Stimulated activated CD8-positive, alpha-beta memory T cell treated with anti-CD3 and anti-CD28 coated beads, Interleukin-4, amount 100 ng/mL, for 1 hour (primary cell): ENCODE measurements around the gene COLEC11.
"Not testable (repeated sequence)": the region's sequence is repeated elsewhere in the genome, so short reads cannot be mapped to it uniquely, and the experiment has no call there.

ENCODE experiments used
- DNase-seq, 2 donors: peaks; one replicate each; pipeline ENCODE4 v3.0.0-alpha.2; 2020; ENCODE audit warnings: low read depth in 2 of 2, low spot score in 1 of 2

The COLEC11 gene

DNA sequence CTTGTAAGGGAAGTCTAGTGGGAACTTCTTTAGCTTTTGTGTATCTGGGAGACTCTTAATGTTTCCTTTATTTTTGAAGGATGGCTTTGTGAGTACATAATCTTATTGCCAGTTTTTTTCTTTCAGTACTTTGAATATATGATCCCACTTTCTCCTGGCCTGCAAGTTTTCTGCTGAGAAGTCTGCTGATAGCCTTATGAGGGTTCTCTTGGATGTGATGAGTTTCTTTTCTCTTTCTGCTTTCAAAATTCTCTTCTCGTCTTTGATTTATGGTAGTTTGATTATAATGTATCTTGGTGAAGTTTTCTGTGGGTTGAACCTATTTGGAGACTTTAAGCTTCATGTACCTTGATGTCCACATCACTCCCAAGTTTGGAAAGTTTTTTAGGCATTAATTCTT, 28.1 kb downstream of the COLEC11 start:
- no peak for DNase-seq

DNA sequence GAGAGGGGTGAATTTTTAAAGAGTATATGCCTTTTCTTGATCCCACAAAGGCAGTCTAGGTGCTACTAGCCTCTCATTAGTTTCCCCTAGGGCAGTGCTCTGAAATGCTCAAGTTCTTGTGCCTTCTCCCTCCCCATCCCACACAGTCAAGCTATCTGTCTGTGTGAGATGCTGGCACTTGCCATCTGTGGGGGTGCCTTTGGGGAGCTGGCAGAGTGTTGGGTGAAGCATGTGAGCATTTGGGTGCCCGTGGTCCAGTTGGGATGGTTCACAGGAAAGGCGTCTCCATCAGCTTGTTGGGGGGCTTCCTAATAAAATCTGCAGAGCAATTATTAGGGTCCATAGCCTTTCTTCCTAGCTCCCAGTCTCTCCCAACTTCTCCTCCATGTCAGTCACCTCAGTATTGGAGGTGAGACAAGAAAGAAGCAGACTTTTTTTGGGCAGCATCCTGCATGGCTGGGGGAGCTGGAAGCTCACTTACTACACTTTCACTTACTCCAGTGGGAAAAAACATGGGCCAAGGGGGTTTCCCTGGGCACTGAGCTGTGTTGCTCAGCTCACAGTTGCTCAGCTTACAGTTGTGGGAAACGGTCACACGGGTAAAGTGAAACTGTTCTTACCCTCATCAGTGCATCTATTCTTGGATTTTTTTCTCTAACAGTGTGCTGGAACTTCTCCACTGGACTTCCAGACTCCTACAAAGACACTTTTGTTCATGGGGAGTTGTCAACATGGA, 29.3 kb downstream of the COLEC11 start:
- DNase-seq, result no peak

DNA sequence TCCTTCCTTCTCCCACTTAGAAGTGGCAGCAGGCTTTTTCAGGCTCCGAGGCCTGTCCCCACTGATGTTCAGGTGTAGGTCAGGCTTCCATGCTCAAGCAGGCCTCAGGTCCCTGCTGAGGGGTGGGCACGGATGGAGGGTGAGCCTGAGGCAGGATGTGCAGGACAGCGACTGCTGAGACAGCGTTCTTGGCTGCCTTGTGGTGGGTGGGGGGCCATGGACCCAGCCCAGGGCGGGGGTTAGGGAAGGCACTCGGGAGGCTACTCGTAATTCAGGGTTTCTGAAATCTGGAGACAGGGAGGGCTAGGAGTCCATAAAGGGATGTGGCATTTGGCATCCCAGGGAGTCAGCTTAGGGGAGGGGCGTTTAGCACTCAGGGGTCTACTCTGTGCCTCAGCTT, 30.3 kb downstream of the COLEC11 start:
- no peak for DNase-seq

DNA sequence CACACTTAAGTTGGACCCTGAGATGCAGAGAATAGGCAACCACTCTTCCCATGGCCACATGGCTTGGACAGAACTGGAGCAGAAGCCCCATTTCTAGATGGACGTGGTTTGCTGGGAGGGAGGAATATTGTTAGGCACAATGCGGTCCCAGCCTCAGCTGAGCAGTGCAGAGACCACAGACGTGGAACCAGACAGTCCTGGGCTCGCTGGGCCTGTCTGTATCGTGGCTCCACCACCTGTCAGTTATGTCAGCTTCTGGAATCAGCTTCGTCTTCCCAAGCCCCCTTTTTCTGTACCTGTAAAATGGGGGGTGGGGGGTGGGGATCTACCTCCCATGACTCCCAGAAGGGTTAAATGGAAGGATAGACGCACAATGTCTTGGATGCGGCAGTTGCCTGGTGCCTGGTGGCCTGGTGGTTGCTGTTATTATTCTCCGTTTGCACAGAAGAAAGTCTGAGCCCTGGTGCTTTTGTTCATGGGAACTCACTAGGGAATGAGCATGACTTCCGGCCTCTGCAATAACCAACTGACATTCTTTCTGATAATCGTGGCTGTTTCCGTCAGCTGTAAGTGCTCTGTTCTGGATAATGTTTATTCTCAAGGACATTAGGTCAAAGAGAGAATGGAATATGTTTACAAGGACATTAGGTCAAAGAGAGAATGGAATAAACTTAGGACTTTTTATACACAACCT, 31.4 kb downstream of the COLEC11 start:
- no peak for DNase-seq

DNA sequence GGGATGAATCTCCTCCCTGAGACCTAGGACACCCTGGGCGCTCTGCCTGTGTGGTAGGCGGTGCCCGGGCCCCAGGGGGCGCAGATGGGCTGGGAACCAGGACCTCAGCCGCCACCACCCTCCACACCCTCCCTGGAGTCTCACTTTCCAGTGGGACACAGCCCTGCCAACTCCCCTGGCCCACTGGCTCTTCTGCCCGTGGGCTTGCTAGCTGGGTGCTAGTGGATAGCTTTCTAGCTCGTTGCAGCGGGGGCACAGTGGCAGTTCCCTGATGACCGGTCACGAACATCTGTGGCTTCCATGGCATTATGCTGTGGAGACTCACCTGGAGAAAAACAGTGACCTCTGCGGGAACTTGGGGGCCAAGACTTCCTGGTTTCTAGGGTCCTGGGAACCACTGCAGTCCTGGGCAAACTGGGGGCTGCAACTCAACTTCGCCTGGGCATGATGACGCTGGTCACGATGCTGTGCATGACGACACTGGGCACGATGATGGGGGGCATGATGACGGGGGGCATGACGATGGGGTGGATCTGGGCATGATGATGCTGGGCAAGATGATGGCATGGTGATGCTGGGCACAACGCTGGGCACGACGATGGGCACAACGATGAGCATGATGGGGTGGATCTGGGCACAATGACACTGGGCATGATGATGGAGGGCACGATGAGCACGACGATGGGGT, 32.0 kb downstream of the COLEC11 start:
- DNase-seq, result no peak

DNA sequence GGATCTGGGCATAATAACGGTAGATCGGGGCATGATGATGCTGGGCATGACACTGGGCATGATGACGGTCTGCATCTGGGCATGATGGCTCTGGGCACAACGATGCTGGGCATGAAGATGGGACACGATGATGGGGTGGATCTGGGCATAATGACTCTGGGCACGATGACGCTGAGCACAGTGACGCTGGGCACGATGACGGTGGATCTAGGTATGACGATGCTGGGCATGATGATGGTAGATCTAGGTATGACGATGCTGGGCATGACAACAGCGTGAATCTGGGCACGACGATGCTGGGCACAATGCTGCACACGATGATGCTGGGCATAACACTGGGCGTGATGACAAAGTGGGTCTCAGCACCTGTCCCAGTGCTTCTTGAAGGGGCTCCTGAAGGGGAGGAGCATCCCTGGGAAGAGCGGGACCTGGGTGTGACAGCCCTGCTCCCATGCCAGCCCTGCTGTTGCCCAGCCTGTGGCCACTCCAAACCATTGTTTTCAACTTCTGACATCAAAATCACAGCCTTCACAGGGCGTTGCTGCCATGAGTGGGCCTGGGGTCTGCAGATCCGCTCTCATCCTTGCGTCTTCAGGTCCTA, 32.7 kb downstream of the COLEC11 start:
- DNase-seq, result no peak

DNA sequence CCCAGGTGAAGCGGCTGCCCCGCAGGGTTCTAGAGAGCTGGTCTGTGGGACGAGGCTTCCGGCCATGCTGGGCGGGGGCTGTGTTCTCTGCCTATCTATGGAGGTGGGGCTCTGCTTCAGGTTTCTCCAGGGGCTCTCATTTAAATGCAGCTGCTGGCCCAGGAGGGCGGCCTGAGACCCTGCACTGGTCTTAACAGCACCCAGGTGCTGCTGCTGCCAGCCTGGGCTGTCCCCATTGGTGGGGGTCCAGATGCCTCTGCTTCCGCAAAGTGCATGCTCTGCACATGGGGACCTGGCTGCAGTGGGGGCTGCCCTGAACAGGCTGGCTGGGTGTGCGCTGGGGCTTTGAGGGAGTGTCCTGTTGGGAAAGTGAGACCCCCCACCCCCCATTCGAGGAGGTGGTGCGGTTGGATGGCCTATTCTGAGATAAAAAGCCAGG, 33.3 kb downstream of the COLEC11 start:
- DNase-seq, result no peak

DNA sequence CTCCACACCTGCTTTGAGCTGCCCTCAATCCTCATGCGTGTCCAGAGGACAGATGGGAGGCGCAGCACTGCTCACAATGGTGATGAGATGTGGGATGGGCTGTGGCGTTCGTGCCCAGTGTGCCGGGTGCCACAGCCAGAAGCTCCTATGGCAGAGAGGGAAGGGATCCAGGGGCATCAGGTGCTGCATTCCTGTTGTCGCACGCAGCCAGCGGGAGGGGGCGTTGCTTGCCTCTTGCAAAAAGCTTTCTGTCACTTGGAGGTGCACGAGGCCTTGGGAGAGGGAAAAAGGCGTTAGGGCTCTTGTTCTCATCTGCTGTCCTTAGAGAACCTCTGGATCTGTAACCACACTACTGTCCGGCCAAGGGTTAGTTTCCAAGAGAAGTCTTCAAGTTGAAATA, 33.9 kb downstream of the COLEC11 start:
- DNase-seq, result no peak

DNA sequence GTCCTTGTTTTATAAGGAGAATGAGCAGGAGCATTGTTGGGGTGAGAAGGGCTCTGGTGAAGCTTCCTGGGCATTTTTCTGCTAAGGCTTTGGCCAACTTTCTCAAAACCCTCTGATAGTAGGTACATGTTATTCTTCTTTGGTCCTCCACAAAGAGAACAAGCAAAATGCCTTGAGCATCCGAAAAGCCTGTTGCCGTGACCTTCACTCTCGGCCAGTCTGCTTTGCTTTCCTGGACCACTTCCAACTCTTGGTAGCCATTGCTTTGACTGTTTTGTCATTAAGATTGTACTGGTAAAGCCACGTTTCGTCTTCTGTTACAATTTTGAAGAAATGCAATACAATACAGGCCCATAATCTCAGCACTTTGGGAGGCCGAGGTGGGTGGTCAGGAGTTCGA, 35.7 kb downstream of the COLEC11 start:
- no peak for DNase-seq

DNA sequence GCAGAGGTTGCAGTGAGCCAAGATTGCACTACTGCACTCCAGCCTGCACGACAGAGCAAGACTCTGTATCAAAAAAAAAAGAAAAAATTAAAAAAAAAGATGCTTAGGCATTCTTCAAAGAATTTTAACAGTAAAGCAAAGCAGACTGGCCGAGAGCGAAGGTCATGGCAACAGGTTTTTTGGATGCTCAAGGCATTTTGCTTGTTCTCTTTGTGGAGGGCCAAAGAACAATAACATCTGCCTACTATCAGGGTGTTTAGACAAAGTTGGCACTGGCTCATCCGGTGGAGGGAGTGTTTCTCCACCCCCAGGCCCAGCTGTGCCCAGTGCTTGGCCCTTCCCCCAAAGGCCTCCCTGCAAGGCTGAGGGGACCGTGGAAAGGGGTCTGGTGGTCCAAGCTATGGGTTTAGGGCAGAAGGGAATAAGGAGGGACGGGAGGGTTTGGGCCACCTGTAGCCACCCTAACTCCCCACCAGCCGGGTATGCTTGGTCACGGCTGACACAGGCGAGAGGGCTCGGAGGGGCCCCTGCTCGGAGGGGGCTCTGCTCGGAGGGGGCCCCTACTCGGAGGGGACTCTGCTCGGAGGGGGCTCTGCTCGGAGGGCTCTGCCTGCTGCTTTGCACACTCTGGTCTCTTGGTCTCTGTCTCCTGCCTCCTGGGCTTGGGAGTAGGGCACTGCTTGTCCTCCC, 36.4 kb downstream of the COLEC11 start:
- no peak for DNase-seq

DNA sequence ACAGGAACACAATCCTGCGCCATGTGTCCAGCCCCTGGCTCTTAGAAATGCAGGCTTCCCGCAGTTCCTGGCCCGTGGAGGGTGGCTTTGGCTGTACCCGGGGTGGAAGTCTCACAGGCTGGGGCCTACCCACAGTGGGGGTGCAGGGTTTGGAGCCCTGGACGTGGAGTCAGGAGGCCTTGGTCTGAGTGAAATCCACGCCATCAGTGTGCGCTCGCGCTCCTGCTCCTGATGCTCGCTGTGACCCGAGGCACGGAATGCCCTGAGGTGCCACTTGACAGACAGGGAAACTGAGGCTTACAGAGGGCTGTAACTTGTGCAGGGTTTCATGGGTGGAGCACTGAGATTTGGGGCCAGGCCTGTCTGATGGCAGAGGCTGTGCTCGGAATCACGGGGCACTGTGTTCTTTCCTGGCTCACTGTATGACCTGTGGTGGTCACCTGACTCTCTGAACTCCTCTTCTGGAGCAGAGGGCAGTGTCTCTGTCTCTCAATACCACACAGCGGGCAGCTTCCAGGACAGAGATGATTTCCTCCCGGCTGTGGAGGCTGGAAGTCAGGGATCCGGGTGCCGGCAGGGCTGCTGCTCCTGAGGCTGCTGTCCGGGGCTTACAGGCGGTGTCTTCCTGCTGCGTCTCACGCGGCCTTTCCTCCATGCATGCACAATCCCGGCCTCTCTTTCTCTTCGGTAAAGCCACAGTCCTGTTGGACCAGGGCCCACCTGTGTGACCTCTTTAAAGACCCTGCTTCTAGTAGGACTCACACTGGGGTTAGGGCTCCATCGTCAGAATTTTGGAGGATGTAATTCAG, 37.1 kb downstream of the COLEC11 start:
- DNase-seq, result no peak

DNA sequence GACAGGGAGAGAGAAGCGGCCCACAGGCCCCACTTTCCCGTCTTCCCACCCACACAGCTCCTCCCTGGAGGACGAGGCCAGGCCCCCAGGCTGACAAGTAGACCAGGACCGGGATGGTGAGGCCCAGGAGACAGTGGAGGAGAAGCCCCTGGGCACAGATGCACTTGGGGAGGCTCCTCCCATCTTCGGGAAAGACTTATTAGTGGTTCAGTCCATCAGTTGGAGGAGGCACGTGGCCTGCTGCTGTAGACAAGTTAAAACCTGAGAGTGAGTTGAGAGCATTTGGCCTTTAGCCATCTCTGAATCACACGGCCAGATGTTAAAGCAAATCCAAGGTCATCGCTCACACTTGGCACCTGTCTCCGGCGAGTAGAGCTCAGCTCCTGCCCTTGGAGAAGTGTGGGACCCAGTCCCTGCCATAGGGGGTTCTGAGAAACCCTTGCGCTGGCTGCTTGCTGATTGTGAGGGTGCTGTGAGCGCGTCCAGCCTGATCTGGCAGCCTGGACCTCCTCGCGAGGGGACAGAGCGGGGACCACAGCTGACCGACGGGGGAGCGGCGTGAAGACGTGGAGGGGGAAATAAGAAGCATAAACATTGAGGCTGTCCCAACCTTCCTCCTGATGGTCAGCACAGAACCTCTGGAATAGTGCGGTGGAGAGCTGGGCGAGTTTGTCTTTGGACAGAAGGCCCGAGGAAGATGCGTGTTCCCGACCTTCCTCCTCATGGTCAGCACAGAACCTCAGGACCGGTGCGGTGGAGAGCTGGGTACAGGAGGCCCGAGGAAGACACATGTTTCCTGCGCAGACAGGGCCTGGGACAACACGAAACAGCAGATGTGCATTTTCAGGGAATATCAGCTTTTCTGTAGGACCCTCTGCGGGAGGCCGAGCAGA, 38.4 kb downstream of the COLEC11 start:
- DNase-seq, result no peak

DNA sequence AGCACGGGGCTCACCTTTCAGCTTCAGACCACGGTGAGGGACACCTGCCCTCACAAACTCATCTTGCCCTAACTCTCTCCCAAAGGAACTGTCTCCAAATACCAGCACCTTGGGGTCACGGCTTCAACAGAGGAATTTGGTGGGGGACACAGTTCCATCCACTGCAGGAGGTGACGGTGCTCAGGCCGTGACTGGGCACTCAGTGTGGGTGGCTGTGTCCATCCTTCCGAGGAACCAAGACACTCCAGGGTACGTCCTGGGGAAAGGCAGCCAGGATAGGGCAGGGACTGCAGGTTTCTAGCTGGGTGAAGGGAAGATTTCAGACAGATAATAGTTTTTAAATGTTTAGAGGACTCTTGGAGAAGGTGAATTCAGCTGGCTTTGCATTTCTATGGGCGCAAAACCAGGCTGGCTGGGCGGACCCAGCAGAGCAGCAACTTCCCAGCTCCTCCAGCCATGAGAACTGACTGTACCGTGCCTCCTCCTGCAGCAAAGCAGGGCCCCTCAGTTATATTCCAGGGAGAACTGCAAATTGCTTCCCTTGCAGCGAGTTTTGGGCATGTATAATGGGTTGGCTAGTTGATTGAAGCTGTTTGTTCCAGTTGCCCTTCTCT, 39.2 kb downstream of the COLEC11 start:
- no peak for DNase-seq

DNA sequence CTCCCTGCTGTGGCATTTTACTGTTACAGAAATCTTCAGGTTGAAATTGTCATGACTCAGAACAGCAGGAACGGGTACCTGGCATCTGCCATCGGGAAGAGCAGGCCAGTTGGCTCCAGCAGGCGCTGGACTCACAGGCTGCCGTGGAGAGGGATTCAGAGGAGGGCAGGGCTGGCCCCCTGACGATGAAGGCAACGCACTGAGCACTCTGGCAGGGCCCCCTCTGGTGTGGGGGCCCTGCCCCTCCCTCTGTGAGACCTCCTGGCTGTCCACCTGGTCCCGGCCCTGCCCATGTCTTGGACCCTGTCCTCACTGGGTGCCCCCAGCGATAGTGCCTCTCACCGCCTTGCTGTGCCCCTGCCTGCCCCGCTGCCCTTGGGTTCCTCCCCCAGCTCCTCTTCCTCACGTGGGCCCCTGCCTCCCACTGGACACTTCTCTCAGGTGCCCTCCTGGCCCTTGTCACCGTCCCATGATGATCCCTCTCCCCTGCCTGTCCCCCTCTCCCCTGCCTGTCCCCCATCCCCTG, 39.7 kb downstream of the COLEC11 start:
- DNase-seq, result no peak

DNA sequence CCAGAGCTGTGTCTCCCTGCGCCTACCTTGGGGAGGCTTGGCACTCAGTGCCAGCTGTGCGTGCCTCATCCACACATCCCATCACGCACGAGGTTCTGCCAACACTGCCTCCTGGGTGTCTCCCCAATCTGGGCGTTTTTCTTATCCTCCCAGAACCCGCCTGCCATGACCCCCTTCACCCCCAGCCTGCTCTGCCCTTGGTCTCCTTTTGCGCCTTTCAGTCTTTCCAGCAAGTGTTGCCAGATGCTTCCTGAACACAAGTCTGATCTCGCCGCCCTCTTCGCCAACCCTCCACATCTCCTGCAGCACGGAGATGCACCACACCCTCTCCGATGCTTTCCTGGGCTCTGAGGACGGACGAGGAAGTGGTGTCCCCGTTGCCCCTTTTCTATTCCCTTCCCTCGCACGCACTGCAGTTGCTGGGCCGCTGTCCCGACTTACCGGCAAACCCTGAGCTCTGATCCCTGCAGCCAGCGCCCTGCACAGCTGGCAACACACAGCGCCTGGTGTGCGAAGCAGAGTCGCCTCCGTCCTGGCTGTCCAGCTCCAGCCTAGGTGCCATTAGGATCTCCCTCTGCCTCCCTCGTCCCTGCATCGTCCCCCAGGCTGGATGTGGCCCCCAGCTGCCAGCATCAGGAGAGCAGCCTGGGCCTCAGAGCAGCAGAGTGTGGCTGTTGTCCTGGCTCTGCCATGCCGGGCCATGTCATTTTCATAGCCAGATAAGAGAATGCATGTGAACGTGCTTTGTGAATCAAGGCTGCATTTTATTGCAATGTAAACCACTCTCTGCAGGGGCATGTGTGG, 40.5 kb downstream of the COLEC11 start:
- DNase-seq, result no peak

DNA sequence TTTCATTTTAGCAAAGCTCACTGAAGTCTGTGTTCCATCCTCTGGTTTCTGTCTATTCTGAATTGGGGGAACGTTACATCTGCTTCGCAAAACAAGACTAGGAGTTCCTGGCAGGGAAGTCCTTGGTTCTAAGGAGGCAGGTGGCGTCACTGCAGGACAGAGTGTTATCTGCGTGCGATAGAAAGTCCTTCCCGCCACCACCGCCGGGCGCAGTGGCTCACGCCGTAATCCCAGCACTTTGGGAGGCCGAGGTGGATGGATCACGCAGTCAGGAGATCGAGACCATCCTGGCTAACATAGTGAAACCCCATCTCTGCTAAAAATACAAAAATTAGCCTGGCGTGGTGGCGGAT, 41.0 kb downstream of the COLEC11 start:
- DNase-seq, result not testable (repeated sequence)

DNA sequence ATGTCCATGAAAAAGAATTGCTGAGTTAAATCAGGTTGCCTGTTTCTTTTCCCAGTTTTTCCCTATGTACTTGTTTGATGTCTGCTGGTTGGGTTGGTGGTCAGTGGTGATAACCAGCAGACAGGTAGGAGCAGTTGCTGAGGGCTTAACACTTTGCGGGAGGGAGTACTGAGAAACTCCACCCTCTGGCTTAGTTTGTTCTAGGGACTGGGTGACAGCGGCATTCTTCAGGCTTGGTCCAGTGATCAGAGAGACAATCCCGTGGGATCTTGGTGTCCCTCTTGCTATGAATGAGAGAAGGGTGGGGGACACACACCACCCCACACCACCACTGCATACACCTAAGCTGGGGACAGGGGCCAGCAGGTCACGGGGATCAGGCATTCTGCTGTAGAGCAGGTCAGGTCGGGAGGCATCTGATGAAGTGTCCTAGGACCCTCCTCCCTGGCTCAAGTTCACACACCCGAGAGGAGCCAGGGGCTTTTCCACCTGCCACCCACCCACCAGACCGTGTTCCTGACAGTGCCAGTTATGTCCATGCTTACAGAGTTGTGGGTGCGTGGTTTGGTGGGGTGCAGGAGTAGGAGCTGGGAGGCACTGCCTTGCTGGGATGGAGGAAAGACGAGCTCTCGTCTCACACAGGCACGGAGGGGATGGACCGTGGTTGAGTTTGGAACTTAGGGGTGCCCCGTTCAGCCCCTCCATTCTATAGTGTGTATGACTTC, 41.8 kb downstream of the COLEC11 start:
- no peak for DNase-seq
